Activated CD8-positive, alpha-beta memory T cell treated with anti-CD3 and anti-CD28 coated beads for 4 hours (primary cell): ENCODE results near the gene HPD.
"Not testable (repeated sequence)": the region's sequence is repeated elsewhere in the genome, so short reads cannot be mapped to it uniquely, and the experiment has no call there.

Experiments used
- DNase-seq, 2 donors: peaks; one replicate each; pipeline ENCODE4 v3.0.0-alpha.2; 2020; ENCODE audit warnings: low read depth in 2 of 2

HPD gene

GRCh38 chr12:121799842-121800693, 58.6 kb downstream of the HPD start:
- no peak for DNase-seq

GRCh38 chr12:121799156-121799841, 59.4 kb downstream of the HPD start:
- no peak for DNase-seq

- no peak for DNase-seq
Observed at GRCh38 chr12:121798787-121799155, 59.9 kb downstream of the HPD start.

GRCh38 chr12:121797937-121798786, 60.5 kb downstream of the HPD start:
- no peak for DNase-seq

- DNase-seq: no peak
Observed at GRCh38 chr12:121796855-121797751, 61.6 kb downstream of the HPD start.

GRCh38 chr12:121795034-121795968, 63.4 kb downstream of the HPD start:
- peak; percentile 68 to 75 for DNase-seq

- DNase-seq: no peak
Observed at GRCh38 chr12:121794534-121795033, 64.1 kb downstream of the HPD start.

GRCh38 chr12:121793838-121794533, 64.7 kb downstream of the HPD start:
- DNase-seq: peak; percentile 89 to 90

- no peak for DNase-seq
Observed at GRCh38 chr12:121793440-121793837, 65.2 kb downstream of the HPD start, which contains the start of gene RHOF. TSS of gene RHOF (minus strand) at chr12:121793688. CDS start at chr12:121793633, 55 bp downstream.

GRCh38 chr12:121792607-121793439, 65.8 kb downstream of the HPD start:
- DNase-seq: no peak

- DNase-seq: no peak
Observed at GRCh38 chr12:121791671-121792551, 66.7 kb downstream of the HPD start.

- DNase-seq: not testable (repeated sequence)
Observed at GRCh38 chr12:121790785-121791184, 67.9 kb downstream of the HPD start.

- peak; percentile 91 to 92 for DNase-seq
Observed at GRCh38 chr12:121789800-121790728, 68.6 kb downstream of the HPD start.
